Fibroblast of gingiva (primary cell): ENCODE results near the gene APOD.

Experiments used
- DNase-seq: peaks from one replicate; pipeline ENCODE4 v3.0.0-alpha.2; 2011; ENCODE audit warnings: low read depth

APOD gene

DNA sequence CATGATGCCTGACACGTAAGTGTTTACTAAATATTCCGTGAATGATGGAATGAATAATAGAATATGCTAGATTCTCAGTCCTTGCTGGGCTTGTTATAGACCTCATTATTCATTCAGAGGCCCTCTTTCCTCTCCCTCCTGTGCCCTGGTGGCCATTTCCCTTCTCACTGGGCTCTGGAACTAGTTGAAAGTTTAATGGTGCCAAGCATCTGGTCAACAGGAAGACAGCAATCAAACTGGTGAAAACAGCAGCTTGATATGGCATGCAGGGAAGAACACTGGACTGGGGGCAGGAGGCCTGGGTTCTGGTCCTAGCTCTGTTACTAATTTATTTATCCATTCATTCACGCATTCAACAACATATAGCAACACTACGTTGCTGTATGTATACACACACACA, 3.7 kb upstream of the APOD start:
- no peak for DNase-seq

DNA sequence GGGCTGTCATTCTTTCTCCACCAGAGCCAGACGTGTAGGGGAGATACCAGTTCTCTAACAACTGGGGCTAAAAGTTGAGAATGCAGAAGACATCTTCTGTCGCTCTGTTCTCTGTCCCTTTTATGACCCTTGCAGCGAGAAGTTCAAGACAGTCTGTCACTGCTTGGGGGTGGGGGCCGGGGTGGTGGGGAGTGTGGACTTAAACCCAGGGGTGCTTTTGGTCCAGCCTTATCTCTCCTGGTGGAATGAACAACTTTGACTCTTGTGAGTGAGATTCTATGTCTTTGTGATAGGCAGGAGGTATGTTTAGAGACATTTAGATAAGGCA, 767 bp upstream of the APOD start:
- no peak for DNase-seq

DNA sequence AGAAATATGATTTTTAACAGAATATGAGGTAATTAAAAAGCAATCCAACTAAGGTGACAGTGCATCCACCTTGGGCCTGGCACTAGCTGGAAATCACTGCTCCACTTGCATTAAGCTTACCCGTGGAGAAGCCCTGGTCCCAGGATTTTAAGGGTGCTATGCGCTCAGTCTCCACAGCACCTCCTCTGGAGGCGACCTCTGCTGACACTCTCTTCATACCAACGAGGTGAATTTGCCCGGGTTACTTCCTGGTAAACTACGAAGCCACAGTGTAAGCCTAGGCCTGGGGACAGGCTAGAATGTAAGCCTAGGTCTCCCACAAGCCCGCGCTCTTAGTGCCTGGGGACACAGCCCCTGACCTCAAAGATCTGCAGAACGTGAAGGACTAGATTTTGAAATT, 793 bp downstream of the APOD start:
- no peak for DNase-seq

DNA sequence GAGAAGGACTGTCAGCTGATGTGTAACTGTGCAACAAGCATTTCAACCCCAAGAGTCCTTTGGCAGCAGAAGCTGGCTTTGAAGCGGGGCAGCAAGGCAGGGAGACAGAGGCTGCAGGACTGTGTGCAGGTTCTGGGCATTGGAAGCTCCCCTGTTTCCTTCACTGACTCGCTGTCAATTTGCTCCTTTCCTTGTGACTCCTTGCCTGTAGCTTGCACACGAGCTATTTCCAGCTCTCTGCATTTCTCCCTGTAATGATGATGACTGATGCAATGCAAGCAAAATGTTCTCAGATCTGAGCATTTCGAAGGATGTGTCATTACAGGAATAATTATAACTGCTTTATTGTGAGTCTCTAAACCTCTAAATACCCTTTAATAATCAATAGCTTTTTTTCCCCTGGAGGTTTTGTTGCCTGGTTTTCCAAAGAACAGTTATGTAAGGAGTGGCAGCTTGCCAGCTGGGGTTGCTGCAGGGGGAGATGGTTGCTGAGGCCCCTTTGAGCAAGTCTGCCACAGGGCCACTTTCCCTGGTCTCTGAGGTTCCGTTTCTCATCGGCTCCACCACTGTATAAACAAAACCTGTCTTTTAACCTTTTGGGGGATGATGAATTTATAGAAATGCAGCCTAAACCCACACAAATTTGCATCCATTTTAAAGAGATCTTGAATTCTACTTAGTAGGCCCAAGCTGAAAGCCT, 2.8 kb downstream of the APOD start:
- peak; percentile 71 for DNase-seq

DNA sequence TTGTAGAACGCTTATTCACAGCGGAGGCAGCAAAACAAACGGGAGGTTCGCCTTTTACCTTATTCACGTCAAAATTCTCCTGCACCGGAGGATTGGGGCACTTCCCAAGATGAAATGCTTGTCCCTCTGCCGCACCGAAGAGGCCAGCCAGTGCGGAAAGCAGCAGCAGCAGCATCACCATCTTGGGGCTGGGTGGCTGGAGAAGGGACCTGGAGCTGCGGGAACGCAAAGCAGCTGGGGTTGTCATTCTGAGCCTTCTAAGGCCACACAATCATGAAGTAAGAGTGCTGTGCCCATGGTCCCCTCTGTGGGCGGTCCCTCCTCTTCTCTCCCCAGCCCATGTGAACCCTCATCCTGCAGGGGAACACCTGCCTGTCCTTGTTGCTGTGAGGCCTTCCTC, 4.5 kb downstream of the APOD start:
- DNase-seq, result no peak

DNA sequence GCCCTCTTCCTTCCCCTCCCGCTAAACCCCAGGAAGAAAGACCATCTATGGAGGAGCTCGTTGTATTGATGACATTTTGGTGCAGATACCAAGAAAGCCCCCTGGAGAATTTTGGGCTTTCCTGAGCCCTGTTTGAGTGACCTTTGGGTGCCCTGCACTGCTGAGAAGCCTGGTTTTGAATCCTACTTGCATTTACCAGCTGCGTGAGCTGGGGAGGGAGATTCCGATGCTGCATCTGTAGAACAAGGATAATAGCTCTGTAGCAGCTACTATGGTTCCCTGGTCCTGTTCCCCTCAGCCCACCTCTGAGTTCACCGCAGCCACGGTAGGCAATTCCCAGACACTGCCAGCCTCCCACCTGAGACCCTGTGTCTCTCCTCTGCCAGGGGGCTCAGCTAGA, 5.2 kb downstream of the APOD start:
- no peak for DNase-seq

DNA sequence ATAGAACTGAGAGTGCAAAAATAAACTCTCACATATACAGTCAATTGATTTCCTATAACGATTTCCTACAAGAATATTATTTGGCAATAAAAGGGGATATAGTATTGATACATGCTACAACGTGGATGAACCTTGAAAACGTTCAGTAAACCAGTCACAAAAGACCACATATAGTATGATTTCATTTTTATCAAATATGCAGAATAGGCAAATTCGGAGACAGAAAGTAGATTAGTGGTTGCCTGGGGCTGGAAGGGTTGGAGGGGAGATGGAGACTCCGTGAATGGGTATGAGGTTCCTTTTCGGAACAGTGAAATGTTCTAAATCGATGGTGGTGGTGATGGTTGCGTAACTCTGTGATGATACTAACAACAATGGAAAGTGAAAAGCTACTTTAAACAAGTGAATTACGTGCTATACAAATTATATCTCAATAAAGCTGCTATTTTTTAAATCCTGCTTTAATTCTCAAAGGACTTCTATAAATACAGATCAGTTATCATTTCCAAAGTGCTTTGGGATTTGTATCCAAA, 6.0 kb downstream of the APOD start:
- no peak for DNase-seq

DNA sequence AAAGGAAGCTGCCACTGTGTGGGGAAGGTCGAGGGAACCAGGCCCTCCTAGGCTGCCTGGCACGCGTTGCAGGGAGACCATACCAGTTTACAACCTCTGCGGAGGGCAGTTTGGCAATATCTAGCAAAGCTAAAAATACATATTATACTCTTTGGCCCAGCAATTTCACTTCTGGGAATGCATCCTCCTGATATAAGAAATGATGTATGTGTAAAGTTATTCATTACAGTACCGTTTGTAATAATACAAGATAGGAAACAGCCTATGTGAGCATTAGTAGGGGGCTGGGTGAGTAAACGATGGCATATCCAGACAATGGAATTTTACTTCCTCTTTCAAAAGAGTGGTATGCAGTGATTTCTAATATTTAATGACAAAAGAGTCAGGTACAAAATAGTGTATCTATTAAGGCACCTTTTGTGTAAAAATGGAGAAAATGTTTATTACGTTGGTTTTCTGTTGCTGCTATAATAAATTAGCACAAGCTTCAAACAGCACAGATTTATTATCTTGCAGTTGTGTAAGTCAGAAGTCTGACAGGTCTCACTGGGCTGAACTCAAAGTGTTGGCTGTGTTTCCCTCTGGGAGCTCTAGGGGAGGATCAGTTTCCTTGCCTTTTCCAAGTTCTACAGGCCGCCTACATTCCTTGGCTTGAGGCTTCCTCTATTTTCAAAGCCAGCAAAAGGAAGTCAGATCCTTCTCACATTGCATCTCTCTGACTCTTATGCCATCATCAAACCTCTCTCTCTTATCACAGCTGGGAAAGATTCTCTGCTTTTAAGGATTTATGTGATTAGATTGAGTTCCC, 9.0 kb downstream of the APOD start:
- peak; percentile 81 for DNase-seq

DNA sequence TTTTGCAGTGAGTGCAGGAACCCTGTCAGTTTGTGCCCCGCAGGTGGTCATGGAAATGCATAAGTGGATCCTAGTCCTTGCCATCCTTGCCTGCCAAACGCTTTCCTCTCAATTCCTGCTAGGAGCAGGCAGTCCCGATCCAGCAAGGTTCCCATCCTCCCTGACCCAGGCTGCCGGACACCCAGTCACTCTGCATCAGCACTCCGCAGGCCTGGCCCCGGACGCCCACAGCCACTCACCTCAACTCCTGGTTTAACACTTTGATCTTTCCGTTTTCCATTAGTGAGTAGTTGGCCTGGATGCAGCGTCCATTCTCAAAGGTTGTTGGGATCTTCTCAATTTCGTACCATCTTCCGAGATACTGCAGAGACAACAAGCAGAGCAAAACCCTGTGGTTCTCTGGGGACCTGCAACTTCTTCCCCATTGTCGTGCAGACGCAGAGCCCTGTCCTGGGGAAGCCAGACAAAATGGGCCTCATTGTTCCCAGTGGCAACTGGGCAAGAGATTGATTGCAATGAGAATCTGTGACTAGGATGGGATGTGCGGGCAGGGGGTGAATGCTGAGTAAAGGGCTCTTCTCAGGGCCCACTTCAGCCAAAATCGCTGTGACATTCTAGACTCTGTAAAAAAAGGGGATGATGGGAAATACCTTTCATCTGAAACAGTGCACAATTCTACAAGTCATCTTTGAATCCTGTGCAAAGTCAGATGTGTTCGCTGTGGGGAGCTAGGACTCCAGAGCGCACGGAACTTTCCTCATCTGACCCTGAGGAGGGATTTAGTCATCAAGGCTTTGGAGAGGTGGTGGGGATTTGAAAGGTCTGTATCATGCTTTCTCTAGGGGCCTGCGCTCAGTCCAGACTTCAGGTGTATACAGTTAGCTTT, 9.9 kb downstream of the APOD start:
- DNase-seq, result no peak

DNA sequence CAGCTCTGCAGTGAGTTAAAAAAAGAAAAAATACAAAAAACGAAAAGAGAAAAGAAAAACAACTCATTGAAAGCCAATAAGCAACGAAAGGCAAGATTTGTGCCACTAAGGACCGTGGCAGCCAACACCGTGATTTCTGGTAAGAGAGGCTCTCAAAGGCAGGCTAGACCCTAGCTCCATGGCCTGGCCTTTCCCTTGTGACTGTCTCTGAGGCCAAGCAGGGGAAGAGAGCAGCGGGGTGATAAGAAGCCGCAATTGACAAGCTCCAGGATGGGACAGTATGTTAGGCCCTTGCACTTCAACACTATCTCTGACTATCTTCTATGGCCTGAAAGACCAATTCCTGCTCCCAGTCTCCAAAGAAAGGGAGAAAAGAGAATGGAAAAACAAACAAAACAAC, 12.4 kb downstream of the APOD start:
- DNase-seq, result no peak

DNA sequence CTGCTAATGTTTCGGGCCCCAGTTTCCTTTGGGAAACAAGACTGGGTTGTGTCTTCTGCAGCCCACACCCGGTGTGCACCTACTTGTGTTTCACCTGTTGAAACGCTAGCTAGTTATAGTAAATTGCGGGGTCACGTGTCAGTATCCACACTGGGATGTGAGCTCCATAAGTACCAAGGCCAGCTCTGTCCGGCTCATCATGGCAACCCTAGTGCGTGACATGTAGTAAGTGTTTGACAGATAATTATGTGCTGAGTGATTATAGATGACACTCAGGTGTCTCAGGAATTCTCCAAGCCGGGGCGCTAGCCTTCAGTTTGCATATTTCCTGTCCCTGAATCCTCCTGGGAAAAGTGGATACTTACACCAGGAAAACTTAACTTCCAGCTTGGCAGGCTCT, 12.8 kb downstream of the APOD start:
- no peak for DNase-seq

DNA sequence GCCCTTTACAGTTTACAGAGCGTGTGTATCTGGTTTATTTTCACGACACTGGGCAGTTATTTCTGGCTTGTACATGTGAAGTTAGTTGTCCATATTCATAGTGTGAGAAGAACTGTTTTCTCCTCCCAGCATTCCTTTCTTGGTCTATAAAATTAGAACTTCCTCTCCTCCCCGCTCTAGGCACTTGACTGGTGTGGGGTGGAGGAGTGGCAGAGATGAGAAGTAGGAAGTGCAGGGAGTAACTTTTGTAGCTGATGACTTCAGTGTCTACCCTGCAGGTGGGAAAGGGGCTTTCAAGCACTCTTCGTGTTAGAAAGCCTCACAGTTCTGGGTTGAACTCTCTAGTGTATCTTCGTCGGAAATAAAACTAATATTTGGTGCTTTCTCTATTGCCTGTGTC, 13.4 kb downstream of the APOD start:
- no peak for DNase-seq

DNA sequence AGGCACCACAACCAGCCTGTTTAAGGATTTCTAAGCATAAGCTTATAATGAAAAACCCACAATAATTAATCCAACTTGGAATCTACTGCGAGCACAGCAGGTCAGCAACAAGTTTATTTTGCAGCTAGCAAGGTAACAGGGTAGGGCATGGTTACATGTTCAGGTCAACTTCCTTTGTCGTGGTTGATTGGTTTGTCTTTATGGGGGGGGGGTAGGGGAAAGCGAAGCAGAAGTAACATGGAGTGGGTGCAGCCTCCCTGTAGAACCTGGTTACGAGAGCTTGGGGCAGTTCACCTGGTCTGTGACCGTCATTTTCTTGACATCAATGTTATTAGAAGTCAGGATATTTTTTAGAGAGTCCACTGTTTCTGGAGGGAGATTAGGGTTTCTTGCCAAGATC, 15.1 kb downstream of the APOD start:
- no peak for DNase-seq

DNA sequence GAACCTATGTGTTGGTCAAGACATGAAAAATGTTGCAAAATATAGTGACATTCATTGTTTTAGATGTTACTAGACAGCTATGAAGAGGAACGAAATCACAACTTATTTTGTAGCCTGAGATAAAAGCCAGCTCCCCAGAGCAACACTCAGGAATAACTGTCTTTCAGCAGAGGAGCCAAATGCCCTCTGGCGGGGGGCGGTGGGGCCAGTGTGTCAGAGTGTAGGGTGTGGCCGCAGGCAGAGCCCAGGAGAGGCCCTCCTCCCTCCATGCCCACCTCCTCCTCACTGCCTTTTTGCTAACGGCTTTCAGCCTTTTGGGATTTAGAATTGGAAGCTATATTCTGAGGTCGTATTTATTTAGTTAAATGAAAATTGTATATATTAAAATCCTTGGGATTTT, 16.9 kb downstream of the APOD start:
- no peak for DNase-seq

DNA sequence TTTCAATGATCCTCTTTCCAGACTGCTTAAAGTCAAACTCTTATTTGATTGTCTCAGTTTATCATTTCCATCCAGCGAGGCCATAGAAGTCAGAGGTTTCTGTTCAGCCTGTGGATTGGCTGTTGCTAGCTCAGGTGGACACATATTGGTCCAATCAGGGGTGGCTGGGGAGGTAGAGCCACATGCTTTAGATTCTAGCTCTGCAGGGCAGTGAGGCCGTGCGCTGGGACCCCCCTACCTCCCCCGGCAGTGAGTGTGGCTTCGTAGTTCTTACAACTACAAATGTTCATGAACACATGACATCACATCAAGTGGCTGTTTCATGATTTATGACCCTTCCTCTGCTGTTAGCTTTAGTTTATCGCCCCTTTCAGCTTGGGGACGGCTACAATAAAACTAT, 18.0 kb downstream of the APOD start:
- no peak for DNase-seq

DNA sequence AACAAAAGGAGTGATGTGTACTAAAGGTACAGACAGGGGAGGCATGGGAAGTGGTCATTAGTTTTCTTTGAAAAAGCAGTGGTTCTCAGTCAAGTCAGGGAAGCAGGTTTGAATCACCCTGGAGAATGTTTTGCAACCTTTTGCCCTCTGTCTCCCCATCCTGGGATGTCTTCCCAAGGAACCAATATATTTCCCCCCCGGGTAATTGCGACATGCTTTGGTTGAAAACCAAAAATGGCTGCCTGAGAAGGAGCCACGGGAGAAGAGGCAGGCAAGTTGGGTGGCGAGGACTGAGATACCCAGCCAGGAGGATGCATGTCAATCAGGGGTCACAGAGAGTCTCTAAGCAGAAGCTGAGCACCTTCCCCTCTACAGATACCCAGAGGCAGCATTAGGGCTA, 20.4 kb downstream of the APOD start:
- DNase-seq, result peak; percentile 27

DNA sequence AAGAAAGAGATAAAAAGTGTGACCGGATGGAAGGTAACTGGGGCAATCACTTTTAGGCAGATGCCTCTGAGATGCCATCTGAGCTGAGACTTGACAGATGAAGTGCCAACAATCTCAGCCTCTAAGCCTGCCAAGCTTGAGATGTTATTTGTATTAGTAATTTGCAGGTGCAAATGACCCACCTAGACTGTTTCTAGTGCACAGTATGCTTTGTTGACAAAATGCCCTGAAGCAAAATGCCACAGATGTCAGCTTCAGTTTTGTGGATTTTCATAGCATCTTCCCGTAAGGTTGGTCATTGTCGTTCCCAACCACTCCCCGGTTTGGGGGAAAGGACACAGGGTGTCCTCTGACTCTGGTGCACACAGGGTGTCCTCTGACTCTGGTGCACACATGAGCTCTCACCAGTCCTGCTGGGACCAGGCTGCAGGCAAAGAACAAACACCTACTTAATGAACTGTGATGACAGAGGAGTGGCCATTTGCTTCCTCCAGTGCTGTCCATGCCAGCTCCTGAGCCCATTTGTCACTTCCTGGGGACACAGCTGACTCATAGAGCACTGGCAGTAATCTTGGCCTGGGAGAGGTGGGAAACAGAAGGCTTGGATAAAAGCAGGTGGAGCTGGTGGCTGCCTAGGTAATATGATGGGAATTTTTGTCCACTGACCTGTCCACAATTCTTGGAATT, 23.9 kb downstream of the APOD start:
- no peak for DNase-seq

DNA sequence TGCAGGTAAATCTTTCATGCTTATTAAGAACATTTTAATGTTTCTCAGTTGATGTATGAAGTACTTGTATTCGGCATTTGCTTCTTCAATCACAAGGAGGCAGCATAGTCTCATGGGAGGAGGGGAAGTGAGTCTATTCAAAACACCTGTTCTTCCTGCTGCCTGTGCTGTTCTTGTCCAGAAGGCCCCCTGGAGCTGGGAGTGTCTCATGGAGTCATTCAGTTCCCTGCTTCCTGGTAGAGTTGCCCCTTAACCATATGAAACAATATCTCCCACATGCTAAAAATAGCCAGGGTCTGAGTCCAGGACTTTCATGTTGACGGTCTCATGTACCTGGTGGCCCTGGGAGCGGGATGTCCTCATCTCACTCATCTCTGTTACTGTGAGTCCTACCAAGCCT, 25.1 kb downstream of the APOD start:
- DNase-seq, result peak; percentile 58

DNA sequence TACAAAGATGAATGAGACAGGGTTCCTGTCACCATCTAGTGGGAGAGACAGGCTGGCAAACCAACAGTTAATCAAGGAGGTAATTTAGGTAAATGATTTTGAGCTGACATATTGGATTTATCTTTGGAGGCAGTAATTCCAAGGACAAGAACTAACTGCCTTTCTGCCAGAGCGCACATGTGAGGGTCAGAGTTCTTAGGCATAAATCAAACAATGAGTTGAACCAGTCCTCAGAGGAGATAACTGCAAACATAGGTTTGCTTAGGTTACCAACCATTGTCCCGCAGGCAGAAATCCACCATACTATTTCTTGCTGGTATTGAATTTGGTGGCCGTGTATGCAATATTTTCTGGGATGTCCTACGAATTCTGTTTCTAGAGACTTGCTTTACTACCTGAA, 26.4 kb downstream of the APOD start:
- DNase-seq, result no peak

DNA sequence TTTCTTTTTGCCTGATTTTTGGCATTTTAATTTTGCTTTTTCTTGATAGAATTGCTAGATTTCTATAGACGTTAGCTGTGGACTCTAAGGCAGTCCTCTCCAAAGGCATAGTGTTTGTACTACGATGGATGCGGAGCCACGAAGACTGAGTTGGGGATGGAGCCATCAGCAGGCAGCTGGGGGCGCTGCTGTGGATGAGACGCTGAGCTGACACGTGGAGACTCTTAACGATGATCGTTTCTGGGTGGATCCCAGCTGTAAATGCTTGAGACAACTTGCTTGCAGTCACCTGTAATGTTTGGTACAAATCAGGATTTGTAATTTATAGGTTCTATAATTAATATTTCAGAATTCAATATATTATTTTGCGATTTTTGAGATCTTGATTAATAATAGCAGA, 27.4 kb downstream of the APOD start:
- peak; percentile 19 for DNase-seq

DNA sequence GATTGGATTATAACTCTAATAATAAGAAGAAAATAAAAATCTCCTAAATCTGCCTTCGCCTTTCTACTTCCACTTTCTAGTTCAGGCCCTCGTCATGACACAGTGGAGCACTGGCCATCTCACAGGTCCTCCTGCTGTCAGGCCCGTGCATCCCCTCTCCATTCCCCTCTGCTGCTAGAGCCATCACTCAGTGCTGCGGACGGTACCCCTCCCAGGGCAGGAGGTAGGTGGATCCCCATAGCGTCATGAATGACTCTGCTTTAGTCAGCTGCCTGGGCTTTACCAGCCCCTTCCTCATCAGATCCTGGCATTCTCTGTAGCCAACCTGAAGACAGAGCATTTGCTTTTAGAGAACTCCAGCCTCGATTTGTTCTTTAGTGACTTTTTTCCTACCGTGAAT, 28.6 kb downstream of the APOD start:
- no peak for DNase-seq

DNA sequence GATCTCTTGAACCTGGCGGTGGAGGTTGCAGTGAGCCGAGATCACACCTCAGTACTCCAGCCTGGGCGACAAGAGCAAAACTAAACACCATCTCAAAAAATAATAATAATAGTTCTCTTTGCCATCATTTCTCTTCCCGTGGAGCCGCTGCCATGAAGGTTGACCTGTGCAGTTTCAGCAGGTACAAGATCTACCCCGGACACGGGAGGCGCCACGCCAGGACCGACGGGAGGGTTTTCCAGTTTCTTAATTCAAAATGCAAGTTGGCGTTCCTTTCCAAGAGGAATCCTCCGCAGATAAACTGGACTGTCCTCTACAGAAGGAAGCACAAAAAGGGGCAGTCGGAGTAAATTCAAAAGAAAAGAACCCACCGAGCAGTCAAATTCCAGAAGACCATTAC, 29.3 kb downstream of the APOD start:
- no peak for DNase-seq
